Neural cell (in vitro differentiated cells): ENCODE data around the gene EYS. TPM values are rescaled to one million over a fixed set of nuclear protein-coding genes. Genes with fewer than 3 reads are reported as not detected.

Source experiments
- H2AFZ ChIP-seq: fragments of 200-600, 300-800 bp; sonication (generic), shearing (Covaris generic); 2 replicates; pipeline ENCODE4 v1.6.0; 2014; ENCODE audit warnings: low read depth, mild to moderate bottlenecking, antibody characterized with exemption, low read length, moderate library complexity
- H3F3A ChIP-seq: fragments of 200-600 bp; shearing (Covaris generic); 2 replicates; pipeline ENCODE4 v1.6.1; 2016; ENCODE audit warnings: mild to moderate bottlenecking, moderate library complexity, mixed read lengths, antibody characterized with exemption, low read length; ENCODE audit not compliant: insufficient read depth, poor library complexity, severe bottlenecking
- H3K27ac ChIP-seq: fragments of 200-600, 300-800 bp; sonication (generic), shearing (Covaris generic); 2 replicates; pipeline ENCODE4 v1.5.1; 2014; ENCODE audit warnings: mild to moderate bottlenecking, low read length, moderate library complexity
- H3K27me3 ChIP-seq: fragments of 300-800, 200-600 bp; sonication (generic), shearing (Covaris generic); 2 replicates; pipeline ENCODE4 v1.6.0; 2014; ENCODE audit warnings: mild to moderate bottlenecking, low read depth, low read length, moderate library complexity; ENCODE audit not compliant: insufficient read depth
- H3K36me3 ChIP-seq: fragments of 300-800, 200-600 bp; sonication (generic), shearing (Covaris generic); 2 replicates; pipeline ENCODE4 v1.5.1; 2014; ENCODE audit warnings: mild to moderate bottlenecking, antibody characterized with exemption, low read length, moderate library complexity; ENCODE audit not compliant: insufficient read depth
- H3K4me2 ChIP-seq: fragments of 300-800, 200-600 bp; sonication (generic), shearing (Covaris generic); 2 replicates; pipeline ENCODE4 v1.6.0; 2014; ENCODE audit warnings: mild to moderate bottlenecking, low read length
- H3K4me3 ChIP-seq: fragments of 300-800, 200-600 bp; sonication (generic), shearing (Covaris generic); 2 replicates; pipeline ENCODE4 v1.5.1; 2014; ENCODE audit warnings: mild to moderate bottlenecking, low read length, moderate library complexity
- H3K79me2 ChIP-seq: fragments of 200-600 bp; shearing (Covaris generic); replicated peaks from 2 replicates; pipeline ENCODE4 v1.6.0; 2014; ENCODE audit warnings: mild to moderate bottlenecking, low read length, moderate library complexity; ENCODE audit not compliant: insufficient read depth
- H3K9ac ChIP-seq: fragments of 300-800, 200-600 bp; sonication (generic), shearing (Covaris generic); 2 replicates; pipeline ENCODE4 v1.6.1; 2016; ENCODE audit warnings: mild to moderate bottlenecking, low read length, mixed read lengths
- H3K9me2 ChIP-seq: fragments of 200-600 bp; shearing (Covaris generic); 2 replicates; pipeline ENCODE4 v1.6.1; 2016; ENCODE audit warnings: mild to moderate bottlenecking, low read length, mixed read lengths; ENCODE audit not compliant: insufficient read depth
- H3K9me3 ChIP-seq: fragments of 200-600, 300-800 bp; sonication (generic), shearing (Covaris generic); 2 replicates; pipeline ENCODE4 v1.6.1; 2016; ENCODE audit warnings: mild to moderate bottlenecking, mixed run types, low read length, moderate library complexity, mixed read lengths
- H4K20me1 ChIP-seq: fragments of 200-600 bp; shearing (Covaris generic); 2 replicates; pipeline ENCODE4 v1.6.1; 2016; ENCODE audit warnings: mild to moderate bottlenecking, mixed run types; ENCODE audit not compliant: insufficient read depth
- CTCF ChIP-seq: fragments of 450-650 bp; IDR thresholded peaks from 2 replicates; pipeline ENCODE4 v1.5.1; 2014; ENCODE audit warnings: antibody characterized with exemption, mild to moderate bottlenecking, moderate library complexity; ENCODE audit not compliant: poor library complexity, severe bottlenecking
- EP300 ChIP-seq: fragments of 450-650 bp; conservative IDR thresholded peaks from 2 replicates; pipeline ENCODE4 v1.6.1; 2014; ENCODE audit warnings: antibody characterized with exemption, mild to moderate bottlenecking, moderate library complexity; ENCODE audit not compliant: poor library complexity, severe bottlenecking
- EZH2 ChIP-seq: fragments of 200-600, 300-800 bp; shearing (Covaris generic), sonication (generic); IDR thresholded peaks from 2 replicates; pipeline ENCODE4 v1.6.1; 2014; ENCODE audit warnings: antibody characterized with exemption, low read length, borderline replicate concordance, mild to moderate bottlenecking; ENCODE audit not compliant: insufficient read depth, poor library complexity, severe bottlenecking
- MXI1 ChIP-seq: fragments of 450-650 bp; conservative IDR thresholded peaks from 2 replicates; pipeline ENCODE4 v1.6.1; 2014; ENCODE audit warnings: antibody characterized with exemption, mild to moderate bottlenecking; ENCODE audit not compliant: poor library complexity, severe bottlenecking
- POLR2AphosphoS5 ChIP-seq: IDR thresholded peaks from 2 replicates; pipeline ENCODE4 v1.6.1; 2012
- RAD21 ChIP-seq: fragments of 450-650 bp; conservative IDR thresholded peaks from 2 replicates; pipeline ENCODE4 v1.6.1; 2014; ENCODE audit warnings: antibody characterized with exemption, mild to moderate bottlenecking, moderate library complexity
- REST ChIP-seq: IDR thresholded peaks from 2 replicates; pipeline ENCODE4 v1.6.1; 2012; ENCODE audit warnings: borderline replicate concordance
- SMC3 ChIP-seq: fragments of 450-650 bp; conservative IDR thresholded peaks from 2 replicates; pipeline ENCODE4 v1.6.1; 2014; ENCODE audit warnings: antibody characterized with exemption, mild to moderate bottlenecking, moderate library complexity; ENCODE audit not compliant: poor library complexity
- TAF1 ChIP-seq: IDR thresholded peaks from 2 replicates; pipeline ENCODE4 v1.6.1; 2012; ENCODE audit warnings: low read depth
- polyA plus RNA-seq: library from polyadenylated mRNA; depleted of rRNA; stranded (reverse); fragments of >200 nt; gene quantifications from 2 replicates; pipeline ENCODE4 v1.2.3, GENCODE V29; 2014

The EYS gene
- polyA plus RNA-seq, 1 donor from 2014 or later: 0.38 TPM

- Histone ChIP-seq H3K4me2 (no peak overlapping the region), H2AFZ (no peak overlapping the region), H3K79me2 (no peaks in the 10 kb centered on the region), H3F3A (no peaks in the 10 kb centered on the region), H3K4me3 (no peak overlapping the region), H3K9ac (no peak overlapping the region), H3K9me2 (no peaks in the 10 kb centered on the region), H3K27ac (no peak overlapping the region), H3K9me3 (no peaks in the 10 kb centered on the region), H3K36me3 (no peaks in the 10 kb centered on the region), H4K20me1 (no peaks in the 10 kb centered on the region), H3K27me3 (no peaks in the 10 kb centered on the region)
- TF ChIP-seq EZH2 (no peak), CTCF (no peak), POLR2AphosphoS5 (no peak), MXI1 (no peak), TAF1 (no peak), REST (no peak), EP300 (no peak), RAD21 (no peak), SMC3 (no peak)
Measured at GRCh38 chr6:65436281-65436680, 270.7 kb downstream of the EYS start.

GRCh38 chr6:65416621-65417020, 290.4 kb downstream of the EYS start:
- Histone ChIP-seq H3K27ac (no peak overlapping the region), H2AFZ (no peak overlapping the region), H3K9ac (no peak overlapping the region), H3K4me2 (no peak overlapping the region), H3K9me2 (no peaks in the 10 kb centered on the region), H3K36me3 (no peaks in the 10 kb centered on the region), H3K79me2 (no peaks in the 10 kb centered on the region), H4K20me1 (no peaks in the 10 kb centered on the region), H3K9me3 (no peaks in the 10 kb centered on the region), H3F3A (no peaks in the 10 kb centered on the region), H3K4me3 (no peak overlapping the region), H3K27me3 (no peaks in the 10 kb centered on the region)
- peak; percentile 64 for TF ChIP-seq EP300
- TF ChIP-seq POLR2AphosphoS5: peak; percentile 21
- TF ChIP-seq EZH2: no peak
- TF ChIP-seq MXI1: no peak
- TF ChIP-seq RAD21: no peak
- TF ChIP-seq REST: no peak
- no peak for TF ChIP-seq SMC3
- TF ChIP-seq TAF1: no peak
- no peak for TF ChIP-seq CTCF
